ENCODE measurements around the gene CHRM4. TPM values are rescaled to one million over a fixed set of nuclear protein-coding genes. Genes with fewer than 3 reads are reported as not detected.
"Not testable (repeated sequence)": the region's sequence is repeated elsewhere in the genome, so short reads cannot be mapped to it uniquely, and the experiment has no call there.

The CHRM4 gene
- total RNA-seq, 1 experiment from 2014 or later = 0.31 TPM

DNA sequence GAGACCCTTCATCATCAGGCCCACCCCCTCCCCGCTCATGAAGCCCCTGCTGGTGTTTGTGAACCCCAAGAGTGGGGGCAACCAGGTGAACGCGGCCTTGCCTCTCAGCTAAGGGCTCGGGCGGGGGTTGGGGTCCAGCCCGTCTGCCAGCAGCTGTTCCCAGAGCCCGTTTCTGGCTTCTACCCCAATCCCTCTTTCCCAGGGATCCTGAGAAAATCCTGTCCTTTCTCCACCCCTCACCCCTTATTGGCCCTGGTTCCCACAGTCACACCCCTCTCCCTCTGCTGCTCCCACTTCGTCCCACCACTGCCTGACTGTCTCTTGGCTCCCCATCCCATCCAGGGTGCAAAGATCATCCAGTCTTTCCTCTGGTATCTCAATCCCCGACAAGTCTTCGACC is 19.5 kb downstream of the CHRM4 start:
- intact Hi-C loops (cut with micrococcal nuclease; ENCODE audit: unreplicated experiment) = no loop called here
- Histone ChIP-seq H2AFZ (no peak overlapping the region), H3K36me3 (ENCODE audit: low read depth) (peaks cover 8% of the 10 kb centered on the region; the same call in 1 of the 2 replicates), H3K79me2 (ENCODE audit: low read depth) (no peaks in the 10 kb centered on the region), H3K27me3 (ENCODE audit: insufficient read depth, low read depth) (no peaks in the 10 kb centered on the region), H4K20me1 (ENCODE audit: insufficient read depth) (no peaks in the 10 kb centered on the region), H3K27ac (no peak overlapping the region), H3K4me1 (replicated peaks; ENCODE audit: insufficient read depth) (no peaks in the 10 kb centered on the region), H3K9me2 (ENCODE audit: insufficient read depth) (no peaks in the 10 kb centered on the region), H3F3A (ENCODE audit: insufficient read depth, low read depth) (peaks cover 14% of the 10 kb centered on the region; the same call in 1 of the 2 replicates), H3K4me3 (no peak overlapping the region), H3K4me2 (no peak overlapping the region), H3K9me3 (ENCODE audit: insufficient read depth, low read depth) (no peaks in the 10 kb centered on the region)
- TF ChIP-seq CTCF (conservative IDR thresholded peaks at IDR 0.05) (no peak), EZH2 (IDR thresholded peaks at IDR 0.05; ENCODE audit: low read depth) (no peak)
- BruUV-seq (replicated peaks) = no TSS peak
- DNase-seq = no peak
- CTCF ChIA-PET = no interaction called here
- POLR2A ChIA-PET (ENCODE audit: unreplicated experiment) = no interaction called here

DNA sequence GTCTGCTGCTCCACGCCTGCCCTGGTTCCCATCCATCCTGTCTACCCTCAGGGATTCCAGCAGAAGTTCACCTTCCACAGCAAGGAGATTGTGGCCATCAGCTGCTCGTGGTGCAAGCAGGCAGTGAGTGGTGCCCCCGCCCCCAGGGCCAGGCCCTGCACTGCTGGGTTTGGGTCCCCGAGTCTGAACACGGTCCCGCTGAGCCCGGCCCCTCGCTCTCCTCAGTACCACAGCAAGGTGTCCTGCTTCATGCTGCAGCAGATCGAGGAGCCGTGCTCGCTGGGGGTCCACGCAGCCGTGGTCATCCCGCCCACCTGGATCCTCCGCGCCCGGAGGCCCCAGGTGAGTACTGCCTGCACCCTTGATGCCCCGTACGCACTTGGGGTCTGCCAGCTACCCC is 20.3 kb downstream of the CHRM4 start:
- intact Hi-C loops (cut with micrococcal nuclease; ENCODE audit: unreplicated experiment); H3K4me2 ChIP-seq; H3K27me3 ChIP-seq (ENCODE audit: insufficient read depth, low read depth); H3K4me1 ChIP-seq (replicated peaks; ENCODE audit: insufficient read depth); CTCF ChIA-PET; H2AFZ ChIP-seq; POLR2A ChIA-PET (ENCODE audit: unreplicated experiment); DNase-seq; H4K20me1 ChIP-seq (ENCODE audit: insufficient read depth); H3K4me3 ChIP-seq; H3K79me2 ChIP-seq (ENCODE audit: low read depth); H3K9me2 ChIP-seq (ENCODE audit: insufficient read depth); H3K27ac ChIP-seq; H3K36me3 ChIP-seq (ENCODE audit: low read depth); BruUV-seq (replicated peaks); H3K9me3 ChIP-seq (ENCODE audit: insufficient read depth, low read depth): not testable (repeated sequence)
- H3F3A ChIP-seq (ENCODE audit: insufficient read depth, low read depth) = peaks cover 14% of the 10 kb centered on the region; the same call in 1 of the 2 replicates

GRCh38 chr11:46370253-46370652 is 21.3 kb downstream of the CHRM4 start:
- no peak for TF ChIP-seq CTCF (conservative IDR thresholded peaks at IDR 0.05)
- no peak for TF ChIP-seq EZH2 (IDR thresholded peaks at IDR 0.05; ENCODE audit: low read depth)
- ChIA-PET POLR2A (ENCODE audit: unreplicated experiment) (no interaction called here), CTCF (no interaction called here)
- H3K27me3 ChIP-seq (ENCODE audit: insufficient read depth, low read depth) = no peaks in the 10 kb centered on the region
- peaks cover 8% of the 10 kb centered on the region; the same call in 1 of the 2 replicates for H3K36me3 ChIP-seq (ENCODE audit: low read depth)
- no peaks in the 10 kb centered on the region for H4K20me1 ChIP-seq (ENCODE audit: insufficient read depth)
- H3K79me2 ChIP-seq (ENCODE audit: low read depth) = no peaks in the 10 kb centered on the region
- H3K4me3 ChIP-seq = no peak overlapping the region
- BruUV-seq (replicated peaks) = no TSS peak
- no peaks in the 10 kb centered on the region for H3K9me2 ChIP-seq (ENCODE audit: insufficient read depth)
- no peak overlapping the region for H2AFZ ChIP-seq
- no peaks in the 10 kb centered on the region for H3K4me1 ChIP-seq (replicated peaks; ENCODE audit: insufficient read depth)
- H3K27ac ChIP-seq = no peak overlapping the region
- no peaks in the 10 kb centered on the region for H3K9me3 ChIP-seq (ENCODE audit: insufficient read depth, low read depth)
- peaks cover 14% of the 10 kb centered on the region; the same call in 1 of the 2 replicates for H3F3A ChIP-seq (ENCODE audit: insufficient read depth, low read depth)
- intact Hi-C loops (cut with micrococcal nuclease; ENCODE audit: unreplicated experiment) = no loop called here
- H3K4me2 ChIP-seq = no peak overlapping the region
- DNase-seq = no peak

Measured in PC-9 (cell line).